H9 (cell line): ENCODE measurements around the gene WAPL. TPM values are rescaled to one million over a fixed set of nuclear protein-coding genes. Genes with fewer than 3 reads are reported as not detected.
A peak's percentile ranks its signal among the peaks of the same experiment; 100 is the strongest.

ENCODE experiments used
- DNase-seq: peaks from one replicate; pipeline ENCODE4 v3.0.0-alpha.2; 2017
- H2AFZ ChIP-seq: one replicate; pipeline ENCODE4 v1.6.1; 2013; ENCODE audit warnings: mild to moderate bottlenecking, low read length, control low read depth, moderate library complexity
- H2AK5ac ChIP-seq: 2 replicates; pipeline ENCODE4 v1.6.1; 2013; ENCODE audit warnings: low read length, control low read depth, mixed read lengths; ENCODE audit not compliant: insufficient read length
- H2BK120ac ChIP-seq: one replicate; pipeline ENCODE4 v1.6.1; 2013; ENCODE audit warnings: low read depth, mild to moderate bottlenecking, low read length, control low read depth, inconsistent platforms; ENCODE audit not compliant: poor library complexity, severe bottlenecking
- H2BK12ac ChIP-seq: 2 replicates; pipeline ENCODE4 v1.6.1; 2013; ENCODE audit warnings: low read length, control low read depth, mixed read lengths, low read depth; ENCODE audit not compliant: insufficient read length
- H2BK15ac ChIP-seq: 2 replicates; pipeline ENCODE4 v1.6.1; 2013; ENCODE audit warnings: low read depth, low read length, control low read depth
- H2BK20ac ChIP-seq: one replicate; pipeline ENCODE4 v1.6.1; 2013; ENCODE audit warnings: low read depth, mild to moderate bottlenecking, low read length, control low read depth, inconsistent platforms; ENCODE audit not compliant: poor library complexity, severe bottlenecking
- H2BK5ac ChIP-seq: 2 replicates; pipeline ENCODE4 v1.6.1; 2013; ENCODE audit warnings: low read length, control low read depth, mixed read lengths; ENCODE audit not compliant: insufficient read length
- H3K14ac ChIP-seq: 2 replicates; pipeline ENCODE4 v1.6.1; 2013; ENCODE audit warnings: low read length, control low read depth; ENCODE audit not compliant: insufficient read depth
- H3K18ac ChIP-seq: 2 replicates; pipeline ENCODE4 v1.6.1; 2013; ENCODE audit warnings: low read depth, mild to moderate bottlenecking, mixed read lengths, low read length, control low read depth; ENCODE audit not compliant: insufficient read length
- H3K23ac ChIP-seq: 2 replicates; pipeline ENCODE4 v1.6.1; 2013; ENCODE audit warnings: low read length, control low read depth, mixed read lengths, low read depth; ENCODE audit not compliant: insufficient read length
- H3K23me2 ChIP-seq: 2 replicates; pipeline ENCODE4 v1.6.1; 2013; ENCODE audit warnings: low read depth, mild to moderate bottlenecking, mixed read lengths, low read length, control low read depth; ENCODE audit not compliant: insufficient read length, poor library complexity, severe bottlenecking
- H3K27ac ChIP-seq: 2 replicates; pipeline ENCODE4 v1.5.1; 2013; ENCODE audit warnings: low read length, control low read depth, mixed read lengths, low read depth; ENCODE audit not compliant: insufficient read length
- H3K27me3 ChIP-seq: 2 replicates; pipeline ENCODE4 v1.6.1; 2013; ENCODE audit warnings: low read length, control low read depth, inconsistent platforms; ENCODE audit not compliant: insufficient read depth
- H3K4ac ChIP-seq: 2 replicates; pipeline ENCODE4 v1.6.1; 2013; ENCODE audit warnings: low read depth, mild to moderate bottlenecking, control low read depth, inconsistent platforms, low read length, moderate library complexity
- H3K4me1 ChIP-seq: 2 replicates; pipeline ENCODE4 v1.6.1; 2013; ENCODE audit warnings: low read length, control low read depth, inconsistent platforms; ENCODE audit not compliant: insufficient read depth
- H3K4me2 ChIP-seq: 2 replicates; pipeline ENCODE4 v1.6.1; 2013; ENCODE audit warnings: low read length, control low read depth, mixed read lengths; ENCODE audit not compliant: insufficient read length, insufficient read depth
- H3K56ac ChIP-seq: 2 replicates; pipeline ENCODE4 v1.6.1; 2013; ENCODE audit warnings: low read depth, mild to moderate bottlenecking, mixed read lengths, low read length, control low read depth; ENCODE audit not compliant: insufficient read length
- H3K79me1 ChIP-seq: 2 replicates; pipeline ENCODE4 v1.6.1; 2013; ENCODE audit warnings: low read depth, mild to moderate bottlenecking, moderate library complexity, low read length, control low read depth, inconsistent platforms; ENCODE audit not compliant: insufficient read depth, poor library complexity, severe bottlenecking
- H3K79me2 ChIP-seq: 2 replicates; pipeline ENCODE4 v1.6.1; 2013; ENCODE audit warnings: low read length, control low read depth, inconsistent platforms; ENCODE audit not compliant: insufficient read depth
- H3K9ac ChIP-seq: 2 replicates; pipeline ENCODE4 v1.6.1; 2013; ENCODE audit warnings: low read length, control low read depth, mixed read lengths; ENCODE audit not compliant: insufficient read length; ENCODE audit errors: extremely low read depth
- H3K9me3 ChIP-seq: one replicate; pipeline ENCODE4 v1.6.1; 2013; ENCODE audit warnings: low read depth, low read length, inconsistent platforms; ENCODE audit not compliant: control insufficient read depth
- H3T11ph ChIP-seq: one replicate; pipeline ENCODE4 v1.6.1; 2013; ENCODE audit warnings: mild to moderate bottlenecking, low read length, control low read depth, inconsistent platforms
- H4K20me1 ChIP-seq: one replicate; pipeline ENCODE4 v1.6.1; 2013; ENCODE audit not compliant: control insufficient read depth, insufficient read length, insufficient read depth
- H4K5ac ChIP-seq: 2 replicates; pipeline ENCODE4 v1.6.1; 2013; ENCODE audit warnings: low read depth, mild to moderate bottlenecking, mixed read lengths, low read length, control low read depth; ENCODE audit not compliant: insufficient read length
- H4K8ac ChIP-seq: replicated peaks from 2 replicates; pipeline ENCODE4 v1.6.1; 2013; ENCODE audit warnings: low read length, control low read depth, mixed read lengths, low read depth; ENCODE audit not compliant: insufficient read length
- H4K91ac ChIP-seq: 2 replicates; pipeline ENCODE4 v1.6.1; 2013; ENCODE audit warnings: low read depth, mild to moderate bottlenecking, moderate library complexity, mixed read lengths, low read length, control low read depth; ENCODE audit not compliant: insufficient read length
- H3K27ac Mint-ChIP-seq, 3 experiments: 2 replicates in 2 of 3; 3 replicates in 1 of 3; pipeline ENCODE4 v1.8.0; 2020 to 2021; ENCODE audit warnings: mixed read lengths in 3 of 3, mild to moderate bottlenecking in 1 of 3, moderate library complexity in 1 of 3
- H3K27me3 Mint-ChIP-seq: 2 replicates; pipeline ENCODE4 v1.8.0; 2021; ENCODE audit warnings: low read depth, mild to moderate bottlenecking, moderate library complexity, mixed read lengths
- H3K36me3 Mint-ChIP-seq, 3 experiments: 2 replicates in 2 of 3; 3 replicates in 1 of 3; pipeline ENCODE4 v1.8.0; 2020 to 2021; ENCODE audit warnings: low read depth in 3 of 3, mixed read lengths in 3 of 3; ENCODE audit not compliant: insufficient read depth in 1 of 3
- H3K4me1 Mint-ChIP-seq, 2 experiments: 2 replicates each; pipeline ENCODE4 v1.8.0; 2020; ENCODE audit warnings: mixed read lengths in 2 of 2
- H3K4me3 Mint-ChIP-seq, 2 experiments: 2 replicates in 1 of 2; 3 replicates in 1 of 2; pipeline ENCODE4 v1.8.0; 2020 to 2021; ENCODE audit warnings: mild to moderate bottlenecking in 2 of 2, mixed read lengths in 2 of 2, moderate library complexity in 1 of 2
- H3K9me3 Mint-ChIP-seq, 2 experiments: 2 replicates in 1 of 2; 3 replicates in 1 of 2; pipeline ENCODE4 v1.8.0; 2020; ENCODE audit warnings: mild to moderate bottlenecking in 2 of 2, mixed read lengths in 2 of 2, moderate library complexity in 1 of 2
- WGBS: extraction: QIAGEN DNeasy Blood & Tissue Kit; methylation state at CpG from one replicate; pipeline ENCODE4 v1.1.7; 2013; ENCODE audit warnings: missing lambda C conversion rate, low lambda C conversion rate, mixed read lengths; ENCODE audit not compliant: insufficient read length; ENCODE audit errors: extremely low coverage; 5-methylcytosine and 5-hydroxymethylcytosine counted together
- total RNA-seq: library from RNA; stranded (reverse); gene quantifications from 2 replicates; pipeline ENCODE4 v1.2.1, GENCODE V29; 2021
- TF ChIP-seq, protein P1 (sequence below): fragments of 200-600 bp; sonication (generic); conservative IDR thresholded peaks from 3 replicates; pipeline ENCODE4 v1.8.0; 2021; ENCODE audit warnings: antibody characterized with exemption, mild to moderate bottlenecking

The WAPL gene
- total RNA-seq, 1 experiment from 2014 or later = 61.4 TPM

GRCh38 chr10:86440874-86441843, 80.4 kb downstream of the WAPL start:
- H3K56ac ChIP-seq = no peak overlapping the region
- H2BK5ac ChIP-seq = no peak overlapping the region
- no peak overlapping the region for H3T11ph ChIP-seq
- no peaks in the 10 kb centered on the region for H3K4me1 ChIP-seq
- no peak overlapping the region for H2BK12ac ChIP-seq
- peaks cover 52 to 84% (median 71%) of the 10 kb centered on the region in 3 experiments for H3K36me3 Mint-ChIP-seq
- H2BK15ac ChIP-seq = no peak overlapping the region
- H4K8ac ChIP-seq = no peak overlapping the region
- H2BK120ac ChIP-seq = no peak overlapping the region
- H3K79me1 ChIP-seq = no peaks in the 10 kb centered on the region
- H3K18ac ChIP-seq = no peak overlapping the region
- H2AFZ ChIP-seq = no peak overlapping the region
- TF ChIP-seq, protein P1, sequence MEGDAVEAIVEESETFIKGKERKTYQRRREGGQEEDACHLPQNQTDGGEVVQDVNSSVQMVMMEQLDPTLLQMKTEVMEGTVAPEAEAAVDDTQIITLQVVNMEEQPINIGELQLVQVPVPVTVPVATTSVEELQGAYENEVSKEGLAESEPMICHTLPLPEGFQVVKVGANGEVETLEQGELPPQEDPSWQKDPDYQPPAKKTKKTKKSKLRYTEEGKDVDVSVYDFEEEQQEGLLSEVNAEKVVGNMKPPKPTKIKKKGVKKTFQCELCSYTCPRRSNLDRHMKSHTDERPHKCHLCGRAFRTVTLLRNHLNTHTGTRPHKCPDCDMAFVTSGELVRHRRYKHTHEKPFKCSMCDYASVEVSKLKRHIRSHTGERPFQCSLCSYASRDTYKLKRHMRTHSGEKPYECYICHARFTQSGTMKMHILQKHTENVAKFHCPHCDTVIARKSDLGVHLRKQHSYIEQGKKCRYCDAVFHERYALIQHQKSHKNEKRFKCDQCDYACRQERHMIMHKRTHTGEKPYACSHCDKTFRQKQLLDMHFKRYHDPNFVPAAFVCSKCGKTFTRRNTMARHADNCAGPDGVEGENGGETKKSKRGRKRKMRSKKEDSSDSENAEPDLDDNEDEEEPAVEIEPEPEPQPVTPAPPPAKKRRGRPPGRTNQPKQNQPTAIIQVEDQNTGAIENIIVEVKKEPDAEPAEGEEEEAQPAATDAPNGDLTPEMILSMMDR = no peak
- H3K27me3 Mint-ChIP-seq = no peaks in the 10 kb centered on the region
- no peak overlapping the region for H3K4ac ChIP-seq
- no peak overlapping the region for H4K5ac ChIP-seq
- H2BK20ac ChIP-seq = no peak overlapping the region
- H2AK5ac ChIP-seq = no peak overlapping the region
- no peaks in the 10 kb centered on the region for H3K79me2 ChIP-seq
- no peak overlapping the region for H3K4me2 ChIP-seq
- no peak overlapping the region for H3K23ac ChIP-seq
- H3K27ac ChIP-seq = no peak overlapping the region
- no peak overlapping the region for H3K4me3 Mint-ChIP-seq
- no peak overlapping the region for H3K14ac ChIP-seq
- no CpG with 5 or more reads among the region's 5 CpGs for WGBS
- H3K27me3 ChIP-seq = no peaks in the 10 kb centered on the region; the same call in 1 of the 2 replicates
- H3K9ac ChIP-seq = no peak overlapping the region
- peak overlapping the region in 2 of 3 experiments; percentile 2 to 12; a peak in 3 of 7 replicates for H3K27ac Mint-ChIP-seq
- H4K20me1 ChIP-seq = no peaks in the 10 kb centered on the region
- H3K4me1 Mint-ChIP-seq = peaks cover 5 to 12% of the 10 kb centered on the region in 2 experiments; a peak in 3 of 4 replicates
- no peak for DNase-seq
- no peaks in the 10 kb centered on the region for H3K9me3 ChIP-seq
- H3K9me3 Mint-ChIP-seq = no peaks in the 10 kb centered on the region
- no peak overlapping the region for H4K91ac ChIP-seq
- no peaks in the 10 kb centered on the region for H3K23me2 ChIP-seq
